Keratinocyte (primary cell): ENCODE data around the gene ID4. TPM values are rescaled to one million over a fixed set of nuclear protein-coding genes. Genes with fewer than 3 reads are reported as not detected.

ENCODE experiments used
- DNase-seq: peaks from one replicate; pipeline ENCODE4 v3.0.0-alpha.2; 2011; ENCODE audit warnings: low read depth, missing footprints, low spot score
- FAIRE-seq: peaks from 2 replicates; lab custom pipeline; 2011; peaks lifted over from hg19 to GRCh38; lab: Jason Lieb, UNC
- H2AFZ ChIP-seq: 2 replicates; pipeline ENCODE4 v1.6.0; 2012; ENCODE audit warnings: low read length, control low read depth, inconsistent platforms; ENCODE audit not compliant: control insufficient read depth
- H3K27ac ChIP-seq: 2 replicates; pipeline ENCODE4 v1.5.1; 2011; ENCODE audit warnings: low read length; ENCODE audit not compliant: control insufficient read depth, insufficient read depth
- H3K27me3 ChIP-seq: 3 replicates; pipeline ENCODE4 v1.6.0; 2011; ENCODE audit warnings: low read length; ENCODE audit not compliant: control insufficient read depth, insufficient read depth; ENCODE audit errors: extremely low read depth
- H3K36me3 ChIP-seq, 2 experiments: 2 replicates in 1 of 2; 3 replicates in 1 of 2; pipeline ENCODE4 v1.5.1; 2011; ENCODE audit warnings: low read length in 2 of 2, mild to moderate bottlenecking in 1 of 2; ENCODE audit not compliant: control insufficient read depth in 2 of 2, insufficient read depth in 2 of 2; ENCODE audit errors: extremely low read depth in 1 of 2
- H3K4me1 ChIP-seq: 3 replicates; pipeline ENCODE4 v1.5.1; 2011; ENCODE audit warnings: low read length; ENCODE audit not compliant: control insufficient read depth, insufficient read depth; ENCODE audit errors: extremely low read depth
- H3K4me2 ChIP-seq: 3 replicates; pipeline ENCODE4 v1.6.0; 2011; ENCODE audit warnings: low read depth, low read length; ENCODE audit not compliant: control insufficient read depth, insufficient read depth; ENCODE audit errors: extremely low read depth
- H3K4me3 ChIP-seq, 3 experiments: fragments of 200-600 bp in 1 of 3; sonication (generic) in 1 of 3; 2 replicates in 2 of 3; 3 replicates in 1 of 3; pipeline ENCODE4 v1.5.1; 2011 to 2016; ENCODE audit warnings: low read length in 3 of 3, mild to moderate bottlenecking in 3 of 3, control low read depth in 2 of 3, inconsistent platforms in 1 of 3, low read depth in 1 of 3, mixed read lengths in 1 of 3, mixed run types in 1 of 3, moderate library complexity in 1 of 3; ENCODE audit not compliant: control insufficient read depth in 2 of 3, insufficient read depth in 2 of 3; ENCODE audit errors: extremely low read depth in 1 of 3
- H3K79me2 ChIP-seq: 2 replicates; pipeline ENCODE4 v1.6.0; 2012; ENCODE audit warnings: low read length; ENCODE audit not compliant: control insufficient read depth, insufficient read depth
- H3K9ac ChIP-seq: 3 replicates; pipeline ENCODE4 v1.6.0; 2011; ENCODE audit warnings: low read length; ENCODE audit not compliant: control insufficient read depth, insufficient read depth; ENCODE audit errors: extremely low read depth
- H3K9me1 ChIP-seq: 3 replicates; pipeline ENCODE4 v1.6.0; 2011; ENCODE audit warnings: low read length; ENCODE audit not compliant: control insufficient read depth, insufficient read depth; ENCODE audit errors: extremely low read depth
- H3K9me3 ChIP-seq: 2 replicates; pipeline ENCODE4 v1.5.1; 2012; ENCODE audit warnings: low read depth, low read length; ENCODE audit not compliant: control insufficient read depth
- H4K20me1 ChIP-seq: 3 replicates; pipeline ENCODE4 v1.6.0; 2011; ENCODE audit warnings: low read length; ENCODE audit not compliant: control insufficient read depth, insufficient read depth; ENCODE audit errors: extremely low read depth
- CTCF ChIP-seq, 3 experiments: IDR thresholded peaks in 1 of 3; conservative IDR thresholded peaks in 1 of 3; optimal IDR thresholded peaks in 1 of 3; 2 replicates in 2 of 3; 3 replicates in 1 of 3; pipeline versions ENCODE3 to v1.5.1; 2011; ENCODE audit warnings: low read length in 3 of 3, mild to moderate bottlenecking in 3 of 3, moderate library complexity in 2 of 3, control low read depth in 1 of 3, inconsistent platforms in 1 of 3; ENCODE audit not compliant: insufficient read depth in 2 of 3; ENCODE audit errors: extremely low read depth in 1 of 3
- EZH2 ChIP-seq: IDR thresholded peaks from one replicate; pipeline ENCODE4 v1.6.1; 2012; ENCODE audit warnings: inconsistent platforms, mild to moderate bottlenecking, low read length, moderate library complexity
- dilution Hi-C: fragments of 300-500 bp; cut with MboI; formaldehyde crosslinking; loops from one replicate; pipeline ENCODE4 v1.7.0; 2020; ENCODE audit warnings: low sequenced_read_pairs; ENCODE audit not compliant: extremely low pct_ligation_motif_present
- polyA plus RNA-seq, 5 experiments: library from polyadenylated mRNA; depleted of rRNA in 3 of 5; stranded (reverse) in 3 of 5; stranded (forward) in 1 of 5; unstranded in 1 of 5; fragments of >200 nt; gene quantifications; 1 replicate in 1 of 5; 2 replicates in 3 of 5; 3 replicates in 1 of 5; pipeline versions ENCODE4 v1.2.1 to v1.2.3, GENCODE V29; 2011 to 2012; ENCODE audit warnings: missing spikeins in 2 of 5, low read depth in 1 of 5, low replicate concordance in 1 of 5

ID4 gene
- polyA plus RNA-seq, 1 donor (not counting 4 experiments of a cell fraction or from before 2014, with no cell fraction given), result 0.41 TPM

GRCh38 chr6:19831358-19831757 is 5.8 kb upstream of the ID4 start:
- dilution Hi-C loops, result no loop called here
- H3K4me3 ChIP-seq, result no peak overlapping the region
- H3K36me3 ChIP-seq, result no peaks in the 10 kb centered on the region
- H3K9me1 ChIP-seq, result no peaks in the 10 kb centered on the region
- FAIRE-seq, result no peak
- H3K27me3 ChIP-seq, result peaks cover 4% of the 10 kb centered on the region
- no peak overlapping the region for H3K4me2 ChIP-seq
- DNase-seq, result no peak
- H3K79me2 ChIP-seq, result no peaks in the 10 kb centered on the region
- H3K9me3 ChIP-seq, result no peaks in the 10 kb centered on the region
- H3K4me1 ChIP-seq, result peaks cover 2% of the 10 kb centered on the region
- TF ChIP-seq CTCF (optimal IDR thresholded peaks at IDR 0.05 in 1 of 3, IDR thresholded peaks at IDR 0.05 in 1 of 3, conservative IDR thresholded peaks at IDR 0.05 in 1 of 3; ENCODE audit: extremely low read depth in 1 of 3, insufficient read depth in 2 of 3, low read length in 3 of 3) (no peak), EZH2 (no peak)
- H4K20me1 ChIP-seq, result no peaks in the 10 kb centered on the region
- H3K9ac ChIP-seq, result no peak overlapping the region
- H3K27ac ChIP-seq, result no peak overlapping the region
- no peak overlapping the region for H2AFZ ChIP-seq

GRCh38 chr6:19833947-19834346 is 3.2 kb upstream of the ID4 start:
- Histone ChIP-seq H3K4me3 (no peak overlapping the region), H2AFZ (no peak overlapping the region), H3K4me1 (peaks cover 8% of the 10 kb centered on the region), H3K9me3 (no peaks in the 10 kb centered on the region), H3K27ac (no peak overlapping the region), H3K79me2 (no peaks in the 10 kb centered on the region), H3K9ac (no peak overlapping the region), H3K9me1 (no peaks in the 10 kb centered on the region), H4K20me1 (no peaks in the 10 kb centered on the region), H3K36me3 (no peaks in the 10 kb centered on the region), H3K4me2 (no peak overlapping the region), H3K27me3 (peaks cover 28% of the 10 kb centered on the region)
- FAIRE-seq (no peak), DNase-seq (no peak)
- no peak for TF ChIP-seq EZH2
- TF ChIP-seq CTCF (optimal IDR thresholded peaks at IDR 0.05 in 1 of 3, IDR thresholded peaks at IDR 0.05 in 1 of 3, conservative IDR thresholded peaks at IDR 0.05 in 1 of 3; ENCODE audit: extremely low read depth in 1 of 3, insufficient read depth in 2 of 3, low read length in 3 of 3), result no peak
- dilution Hi-C loops, result no loop called here
